HUES48 (cell line): Measurements from ENCODE around the gene IGF2R.

Experiments used
- H3K27ac ChIP-seq: one replicate; pipeline ENCODE4 v1.7.0; 2013; ENCODE audit warnings: low read depth, low read length, inconsistent platforms
- H3K27me3 ChIP-seq: 2 replicates; pipeline ENCODE4 v1.6.1; 2013; ENCODE audit warnings: mild to moderate bottlenecking, low read length; ENCODE audit not compliant: control insufficient read depth, insufficient read depth
- H3K36me3 ChIP-seq: 2 replicates; pipeline ENCODE4 v1.6.1; 2013; ENCODE audit warnings: low read length; ENCODE audit not compliant: control insufficient read depth, insufficient read depth
- H3K4me1 ChIP-seq: 2 replicates; pipeline ENCODE4 v1.6.1; 2013; ENCODE audit warnings: mild to moderate bottlenecking, low read length; ENCODE audit not compliant: control insufficient read depth, insufficient read depth
- H3K4me3 ChIP-seq: 2 replicates; pipeline ENCODE4 v1.5.1; 2013; ENCODE audit warnings: mild to moderate bottlenecking, low read depth, low read length
- H3K9ac ChIP-seq: 2 replicates; pipeline ENCODE4 v1.6.1; 2013; ENCODE audit warnings: mild to moderate bottlenecking, low read depth, low read length, moderate library complexity
- H3K9me3 ChIP-seq: 2 replicates; pipeline ENCODE4 v1.6.1; 2013; ENCODE audit warnings: low read length; ENCODE audit not compliant: control insufficient read depth, insufficient read depth

IGF2R gene

GRCh38 chr6:160068346-160068745 is 99.5 kb downstream of the IGF2R start:
- H3K9ac ChIP-seq, result no peak overlapping the region
- no peak overlapping the region for H3K27ac ChIP-seq
- no peaks in the 10 kb centered on the region for H3K4me1 ChIP-seq
- peaks cover 90% of the 10 kb centered on the region for H3K36me3 ChIP-seq
- H3K9me3 ChIP-seq, result no peaks in the 10 kb centered on the region
- H3K4me3 ChIP-seq, result no peak overlapping the region
- H3K27me3 ChIP-seq, result no peaks in the 10 kb centered on the region

GRCh38 chr6:160069050-160069454 is 100.2 kb downstream of the IGF2R start:
- no peaks in the 10 kb centered on the region for H3K27me3 ChIP-seq
- H3K4me1 ChIP-seq, result no peaks in the 10 kb centered on the region
- H3K9me3 ChIP-seq, result no peaks in the 10 kb centered on the region
- peaks cover 90% of the 10 kb centered on the region for H3K36me3 ChIP-seq
- no peak overlapping the region for H3K27ac ChIP-seq
- H3K4me3 ChIP-seq, result no peak overlapping the region
- H3K9ac ChIP-seq, result no peak overlapping the region

- H3K4me1 ChIP-seq, result no peaks in the 10 kb centered on the region
- no peak overlapping the region for H3K9ac ChIP-seq
- peaks cover 90% of the 10 kb centered on the region for H3K36me3 ChIP-seq
- no peak overlapping the region for H3K27ac ChIP-seq
- H3K9me3 ChIP-seq, result no peaks in the 10 kb centered on the region
- H3K4me3 ChIP-seq, result no peak overlapping the region
- H3K27me3 ChIP-seq, result no peaks in the 10 kb centered on the region
Observed at GRCh38 chr6:160069459-160069858, 100.6 kb downstream of the IGF2R start.

GRCh38 chr6:160070427-160070826 is 101.5 kb downstream of the IGF2R start:
- Histone ChIP-seq H3K36me3 (peaks cover 89% of the 10 kb centered on the region), H3K4me3 (no peak overlapping the region), H3K9ac (no peak overlapping the region)

GRCh38 chr6:160070831-160071230 is 101.9 kb downstream of the IGF2R start:
- H3K36me3 ChIP-seq, result peaks cover 93% of the 10 kb centered on the region
- no peaks in the 10 kb centered on the region for H3K9me3 ChIP-seq
- H3K4me3 ChIP-seq, result no peak overlapping the region
- no peak overlapping the region for H3K27ac ChIP-seq
- no peaks in the 10 kb centered on the region for H3K4me1 ChIP-seq
- H3K27me3 ChIP-seq, result no peaks in the 10 kb centered on the region
- no peak overlapping the region for H3K9ac ChIP-seq

More at GRCh38 chr6:160070427-160070826, 101.5 kb downstream of the IGF2R start:
- no peaks in the 10 kb centered on the region for H3K27me3 ChIP-seq
- H3K4me1 ChIP-seq, result no peaks in the 10 kb centered on the region
- H3K27ac ChIP-seq, result no peak overlapping the region
- H3K9me3 ChIP-seq, result no peaks in the 10 kb centered on the region

- H3K4me1 ChIP-seq, result no peaks in the 10 kb centered on the region
- no peaks in the 10 kb centered on the region for H3K9me3 ChIP-seq
- H3K27me3 ChIP-seq, result no peaks in the 10 kb centered on the region
- no peak overlapping the region for H3K4me3 ChIP-seq
- H3K9ac ChIP-seq, result no peak overlapping the region
- peaks cover 96% of the 10 kb centered on the region for H3K36me3 ChIP-seq
- no peak overlapping the region for H3K27ac ChIP-seq
Observed at GRCh38 chr6:160071805-160072690, 103.2 kb downstream of the IGF2R start.

- no peak overlapping the region for H3K27ac ChIP-seq
- no peaks in the 10 kb centered on the region for H3K9me3 ChIP-seq
- H3K4me3 ChIP-seq, result no peak overlapping the region
- no peaks in the 10 kb centered on the region for H3K27me3 ChIP-seq
- H3K36me3 ChIP-seq, result peaks cover 96% of the 10 kb centered on the region
- H3K9ac ChIP-seq, result no peak overlapping the region
- H3K4me1 ChIP-seq, result no peaks in the 10 kb centered on the region
Observed at GRCh38 chr6:160073272-160073671, 104.4 kb downstream of the IGF2R start.

- peaks cover 13% of the 10 kb centered on the region; the same call in 1 of the 2 replicates for H3K9me3 ChIP-seq
- H3K9ac ChIP-seq, result no peak overlapping the region
Observed at GRCh38 chr6:160076009-160076408, 107.1 kb downstream of the IGF2R start.

GRCh38 chr6:160077024-160077423 is 108.1 kb downstream of the IGF2R start:
- peaks cover 94% of the 10 kb centered on the region for H3K36me3 ChIP-seq
- H3K27ac ChIP-seq, result no peak overlapping the region
- H3K9me3 ChIP-seq, result peaks cover 13% of the 10 kb centered on the region; the same call in 1 of the 2 replicates
- no peaks in the 10 kb centered on the region for H3K27me3 ChIP-seq
- no peak overlapping the region for H3K9ac ChIP-seq
- H3K4me3 ChIP-seq, result no peak overlapping the region
- H3K4me1 ChIP-seq, result no peaks in the 10 kb centered on the region

More at GRCh38 chr6:160076009-160076408, 107.1 kb downstream of the IGF2R start:
- Histone ChIP-seq H3K4me1 (no peaks in the 10 kb centered on the region), H3K27me3 (no peaks in the 10 kb centered on the region), H3K36me3 (peaks cover 94% of the 10 kb centered on the region), H3K27ac (no peak overlapping the region), H3K4me3 (no peak overlapping the region)

GRCh38 chr6:160077526-160077925 is 108.6 kb downstream of the IGF2R start:
- H3K4me1 ChIP-seq, result no peaks in the 10 kb centered on the region
- peaks cover 13% of the 10 kb centered on the region; the same call in 1 of the 2 replicates for H3K9me3 ChIP-seq
- H3K27ac ChIP-seq, result no peak overlapping the region
- H3K9ac ChIP-seq, result no peak overlapping the region
- H3K36me3 ChIP-seq, result peaks cover 91% of the 10 kb centered on the region
- H3K27me3 ChIP-seq, result no peaks in the 10 kb centered on the region
- H3K4me3 ChIP-seq, result no peak overlapping the region

GRCh38 chr6:160078883-160079685 is 110.2 kb downstream of the IGF2R start:
- no peak overlapping the region for H3K9ac ChIP-seq
- H3K27me3 ChIP-seq, result no peaks in the 10 kb centered on the region
- peaks cover 85% of the 10 kb centered on the region for H3K36me3 ChIP-seq
- no peak overlapping the region for H3K27ac ChIP-seq
- H3K9me3 ChIP-seq, result peaks cover 13% of the 10 kb centered on the region; the same call in 1 of the 2 replicates
- H3K4me1 ChIP-seq, result no peaks in the 10 kb centered on the region
- no peak overlapping the region for H3K4me3 ChIP-seq
